BE2C (cell line): ENCODE results near the gene LANCL3.
"Not testable (repeated sequence)": the region's sequence is repeated elsewhere in the genome, so short reads cannot be mapped to it uniquely, and the experiment has no call there.

ENCODE experiments used
- DNase-seq: peaks from one replicate; pipeline ENCODE4 v3.0.0-alpha.2; 2020
- H3K27me3 ChIP-seq: fragments of 250-450 bp; sonication (Bioruptor Pico); 2 replicates; pipeline ENCODE4 v1.5.1; 2020; ENCODE audit warnings: mild to moderate bottlenecking
- H3K36me3 ChIP-seq: fragments of 250-450 bp; sonication (Bioruptor Pico); 2 replicates; pipeline ENCODE4 v1.5.1; 2020; ENCODE audit warnings: mild to moderate bottlenecking
- H3K4me1 ChIP-seq: fragments of 250-450 bp; sonication (Bioruptor Pico); 2 replicates; pipeline ENCODE4 v1.5.1; 2020
- H3K4me3 ChIP-seq: 2 replicates; pipeline ENCODE4 v1.5.1; 2011; ENCODE audit warnings: low read depth, low read length
- H3K9me3 ChIP-seq: fragments of 250-450 bp; sonication (Bioruptor Pico); 2 replicates; pipeline ENCODE4 v1.5.1; 2020
- CTCF ChIP-seq: IDR thresholded peaks from 2 replicates; pipeline ENCODE4 v1.5.1; 2012; ENCODE audit warnings: mild to moderate bottlenecking, low read depth, low read length

The LANCL3 gene

GRCh38 chrX:37644381-37645305 is 73.2 kb downstream of the LANCL3 start:
- Histone ChIP-seq H3K27me3 (no peaks in the 10 kb centered on the region), H3K4me1 (no peaks in the 10 kb centered on the region), H3K36me3 (no peaks in the 10 kb centered on the region), H3K4me3 (no peak overlapping the region), H3K9me3 (no peaks in the 10 kb centered on the region)
- no peak for TF ChIP-seq CTCF
- no peak for DNase-seq

- Histone ChIP-seq H3K36me3 (no peaks in the 10 kb centered on the region), H3K4me3 (no peak overlapping the region), H3K27me3 (no peaks in the 10 kb centered on the region), H3K4me1 (no peaks in the 10 kb centered on the region), H3K9me3 (no peaks in the 10 kb centered on the region)
- no peak for DNase-seq
- TF ChIP-seq CTCF = no peak
These were observed 74.8 kb downstream of the LANCL3 start for GRCh38 chrX:37646254-37646653.

- not testable (repeated sequence) for H3K36me3 ChIP-seq, H3K27me3 ChIP-seq, DNase-seq, H3K4me1 ChIP-seq, H3K4me3 ChIP-seq, H3K9me3 ChIP-seq
These were observed 79.4 kb downstream of the LANCL3 start for GRCh38 chrX:37650879-37651278.

GRCh38 chrX:37651921-37652452 is 80.5 kb downstream of the LANCL3 start:
- no peaks in the 10 kb centered on the region for H3K36me3 ChIP-seq
- no peaks in the 10 kb centered on the region for H3K9me3 ChIP-seq
- H3K4me3 ChIP-seq = no peak overlapping the region
- H3K27me3 ChIP-seq = no peaks in the 10 kb centered on the region
- DNase-seq = no peak
- TF ChIP-seq CTCF = no peak
- no peaks in the 10 kb centered on the region for H3K4me1 ChIP-seq

GRCh38 chrX:37652589-37653231 is 81.2 kb downstream of the LANCL3 start:
- DNase-seq = no peak
- no peak overlapping the region for H3K4me3 ChIP-seq
- H3K4me1 ChIP-seq = no peaks in the 10 kb centered on the region
- no peaks in the 10 kb centered on the region for H3K9me3 ChIP-seq
- H3K27me3 ChIP-seq = no peaks in the 10 kb centered on the region
- no peaks in the 10 kb centered on the region for H3K36me3 ChIP-seq
- TF ChIP-seq CTCF = no peak

- Histone ChIP-seq H3K4me3 (no peak overlapping the region), H3K9me3 (no peaks in the 10 kb centered on the region), H3K27me3 (no peaks in the 10 kb centered on the region), H3K36me3 (no peaks in the 10 kb centered on the region), H3K4me1 (no peaks in the 10 kb centered on the region)
- no peak for TF ChIP-seq CTCF
- DNase-seq = no peak
These were observed 82.1 kb downstream of the LANCL3 start for GRCh38 chrX:37653397-37654085.
